K562 (cell line): Measurements from ENCODE around the gene INTS13. TPM values are rescaled to one million over a fixed set of nuclear protein-coding genes. Genes with fewer than 3 reads are reported as not detected.

Experiments used
- C11orf30 ChIP-seq: fragments of 450-650 bp; IDR thresholded peaks from 2 replicates; pipeline ENCODE4 v1.6.1; 2016; ENCODE audit warnings: low read depth, mild to moderate bottlenecking
- CHD2 ChIP-seq: IDR thresholded peaks from 2 replicates; pipeline ENCODE4 v1.6.1; 2011; ENCODE audit warnings: low read depth, low read length
- ETS2 ChIP-seq: IDR thresholded peaks from 2 replicates; pipeline ENCODE4 v1.6.1; 2016; ENCODE audit warnings: borderline replicate concordance, missing genetic modification characterization, mild to moderate bottlenecking, moderate library complexity, missing compliant biosample characterization; ENCODE audit not compliant: poor library complexity, severe bottlenecking
- FOSL1 ChIP-seq: fragments of 200-800 bp; sonication (Bioruptor generic); conservative IDR thresholded peaks from 2 replicates; pipeline ENCODE4 v1.6.1; 2016; ENCODE audit warnings: missing genetic modification characterization, missing compliant biosample characterization
- HDAC1 ChIP-seq, 2 experiments: fragments of 450-650 bp; IDR thresholded peaks; 2 replicates each; pipeline ENCODE4 v1.6.1; 2016 to 2017; ENCODE audit warnings: inconsistent platforms in 1 of 2, mild to moderate bottlenecking in 1 of 2, moderate library complexity in 1 of 2
- KLF1 ChIP-seq: fragments of 450-650 bp; IDR thresholded peaks from 2 replicates; pipeline ENCODE4 v1.6.1; 2016; ENCODE audit warnings: missing genetic modification characterization, missing compliant biosample characterization
- MNT ChIP-seq, 2 experiments: fragments of 450-650 bp; conservative IDR thresholded peaks; 2 replicates each; pipeline ENCODE4 v1.6.1; 2017; ENCODE audit warnings: mild to moderate bottlenecking in 2 of 2, moderate library complexity in 2 of 2
- MTA3 ChIP-seq: fragments of 450-650 bp; formaldehyde crosslinking; IDR thresholded peaks from 2 replicates; pipeline ENCODE4 v1.6.1; 2017; ENCODE audit warnings: mild to moderate bottlenecking, borderline replicate concordance
- NFE2L1 ChIP-seq: fragments of 450-650 bp; IDR thresholded peaks from 2 replicates; pipeline ENCODE4 v1.6.1; 2016; ENCODE audit warnings: missing genetic modification characterization, low read depth, mild to moderate bottlenecking, missing compliant biosample characterization, moderate library complexity, borderline replicate concordance
- PKNOX1 ChIP-seq: fragments of 450-650 bp; IDR thresholded peaks from 2 replicates; pipeline ENCODE4 v1.6.1; 2016
- PTTG1 ChIP-seq: fragments of 450-650 bp; IDR thresholded peaks from 2 replicates; pipeline ENCODE4 v1.6.1; 2016; ENCODE audit warnings: low read depth, mild to moderate bottlenecking, missing genetic modification characterization, missing compliant biosample characterization
- SIN3A ChIP-seq, 2 experiments: fragments of 150-350 bp in 1 of 2; IDR thresholded peaks; 2 replicates each; pipeline ENCODE4 v1.6.1; 2011 to 2016; ENCODE audit warnings: borderline replicate concordance in 2 of 2, low read depth in 2 of 2, low read length in 2 of 2, mild to moderate bottlenecking in 2 of 2, moderate library complexity in 2 of 2; ENCODE audit not compliant: control insufficient read depth in 1 of 2
- SMARCA5 ChIP-seq: fragments of 450-650 bp; IDR thresholded peaks from 2 replicates; pipeline ENCODE4 v1.6.1; 2016
- SMARCE1 ChIP-seq: fragments of 450-650 bp; IDR thresholded peaks from 2 replicates; pipeline ENCODE4 v1.7.1; 2016; ENCODE audit warnings: mild to moderate bottlenecking
- SPI1 ChIP-seq: IDR thresholded peaks from 2 replicates; pipeline ENCODE4 v1.6.1; 2011; ENCODE audit warnings: low read depth, low read length, control low read depth, borderline replicate concordance
- TARDBP ChIP-seq: fragments of 450-650 bp; IDR thresholded peaks from 2 replicates; pipeline ENCODE4 v1.6.1; 2016
- ZNF583 ChIP-seq: fragments of 250-450 bp; sonication (Bioruptor Pico); IDR thresholded peaks from 2 replicates; pipeline ENCODE4 v1.4.0; 2020
- polyA plus RNA-seq, 8 experiments: library from polyadenylated mRNA; depleted of rRNA in 4 of 8; stranded (reverse) in 5 of 8; unstranded in 3 of 8; fragments of >200 nt; fragmentation: Nextera tagmentation in 2 of 8; fragmentation: Illumina TruSeq in 1 of 8; extraction: Ambion mirVana in 2 of 8; extraction: Trizol in 1 of 8; gene quantifications; 2 replicates each; pipeline versions ENCODE4 v1.2.1 to v1.2.3, GENCODE V29; 2011 to 2014; ENCODE audit warnings: inconsistent platforms in 1 of 8, missing spikeins in 1 of 8
- total RNA-seq, 7 experiments: library from RNA; depleted of rRNA in 6 of 7; stranded (reverse); fragments of >200 nt in 6 of 7; fragmentation: Illumina TruSeq in 2 of 7; extraction: Trizol in 2 of 7; gene quantifications; 2 replicates each; pipeline versions ENCODE4 v1.2.1 to v1.2.3, GENCODE V29; 2011 to 2021; ENCODE audit warnings: low replicate concordance in 1 of 7
- TF ChIP-seq, protein P1 (sequence below), 2 experiments: fragments of 450-650 bp; IDR thresholded peaks; 2 replicates each; pipeline ENCODE4 v1.6.1; 2016

Gene INTS13
- total and polyA plus RNA-seq, 9 of the 15 experiments (the other 6 are each of a cell fraction or from before 2014, with no cell fraction given) = 48.3 to 91.8 (median 78.1) TPM

DNA sequence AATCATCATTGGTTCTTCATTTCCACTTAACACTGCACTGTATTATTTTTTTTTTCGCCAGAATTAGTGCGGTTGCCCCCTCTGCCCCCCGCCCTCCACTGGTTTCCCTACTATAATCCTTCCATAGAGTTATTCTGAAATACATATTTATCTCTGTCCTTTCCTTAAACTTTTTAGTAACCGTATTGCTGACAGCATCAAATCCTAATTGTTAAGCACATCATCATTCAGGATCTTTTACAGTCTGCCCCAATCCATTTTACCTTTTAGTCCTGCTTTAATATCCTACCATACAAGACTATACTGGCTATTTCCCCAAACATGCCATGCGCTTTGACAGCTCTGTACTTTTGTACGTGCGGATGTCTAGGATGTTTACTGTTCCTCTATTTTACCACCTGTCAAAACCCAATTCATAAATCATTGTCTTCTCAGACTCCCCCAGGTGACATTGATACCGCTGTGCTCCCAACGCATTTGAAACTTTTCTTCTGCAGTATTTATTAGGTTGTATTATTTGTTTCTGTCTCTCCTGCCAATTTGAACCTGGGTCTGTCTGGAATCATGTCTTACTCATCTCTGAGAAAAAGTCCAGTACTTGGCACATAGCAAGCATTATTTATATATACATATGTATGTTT lies 1.5 kb upstream of the INTS13 start (continued):
- TF ChIP-seq FOSL1 (tag) (no peak), MNT (conservative IDR thresholded peaks at IDR 0.05) (peak; percentile 51 to 69; a peak in 3 of 4 replicates), NFE2L1 (no peak), MTA3 (no peak), SMARCA5 (no peak), KLF1 (tag) (no peak), SIN3A (IDR thresholded peaks at IDR 0.05; ENCODE audit: borderline replicate concordance in 2 of 2, control insufficient read depth in 1 of 2, low read depth in 2 of 2, low read length in 2 of 2) (peak; percentile 66 to 71; a peak in 2 of 4 replicates), PTTG1 (no peak), CHD2 (no peak), HDAC1 (IDR thresholded peaks at IDR 0.05) (peak in 1 of 2 experiments; percentile 77; a peak in 2 of 4 replicates), PKNOX1 (peak; percentile 91), SMARCE1 (no peak), C11orf30 (peak; percentile 41), SPI1 (0 out of 2 replicates have a peak, but pooled peaks have one; percentile 34), ETS2 (tag) (no peak), ZNF583 (CRISPR knock-in tag) (0 out of 2 replicates have a peak, but pooled peaks have one; percentile 48), TARDBP (no peak)
- TF ChIP-seq, protein P1, sequence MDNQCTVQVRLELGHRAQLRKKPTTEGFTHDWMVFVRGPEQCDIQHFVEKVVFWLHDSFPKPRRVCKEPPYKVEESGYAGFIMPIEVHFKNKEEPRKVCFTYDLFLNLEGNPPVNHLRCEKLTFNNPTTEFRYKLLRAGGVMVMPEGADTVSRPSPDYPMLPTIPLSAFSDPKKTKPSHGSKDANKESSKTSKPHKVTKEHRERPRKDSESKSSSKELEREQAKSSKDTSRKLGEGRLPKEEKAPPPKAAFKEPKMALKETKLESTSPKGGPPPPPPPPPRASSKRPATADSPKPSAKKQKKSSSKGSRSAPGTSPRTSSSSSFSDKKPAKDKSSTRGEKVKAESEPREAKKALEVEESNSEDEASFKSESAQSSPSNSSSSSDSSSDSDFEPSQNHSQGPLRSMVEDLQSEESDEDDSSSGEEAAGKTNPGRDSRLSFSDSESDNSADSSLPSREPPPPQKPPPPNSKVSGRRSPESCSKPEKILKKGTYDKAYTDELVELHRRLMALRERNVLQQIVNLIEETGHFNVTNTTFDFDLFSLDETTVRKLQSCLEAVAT (IDR thresholded peaks at IDR 0.05) = no peak
